Left lung (tissue), 10 donors: ENCODE measurements around the gene ZSCAN10. TPM values are rescaled to one million over a fixed set of nuclear protein-coding genes. Genes with fewer than 3 reads are reported as not detected.

ENCODE experiments used
- ATAC-seq: fragments of 200-7000 bp; cut with Tn5 transposase; one replicate; pipeline ENCODE4 v1.9.1; 2020; ENCODE audit warnings: moderate library complexity
- DNase-seq, 4 donors: peaks; one replicate each; pipeline ENCODE4 v3.0.0-alpha.2; 2013 to 2020
- H3K27ac ChIP-seq, 2 donors: fragments of 200-600 bp; sonication (generic) in 1 of 2; one replicate each; pipeline versions ENCODE4 v1.5.0 to v1.8.0; 2020 to 2021
- H3K27me3 ChIP-seq, 2 donors: fragments of 200-600 bp; sonication (generic) in 1 of 2; one replicate each; pipeline versions ENCODE4 v1.5.0 to v1.8.0; 2020 to 2021
- H3K36me3 ChIP-seq, 2 donors: fragments of 200-600 bp; sonication (generic) in 1 of 2; one replicate each; pipeline versions ENCODE4 v1.5.0 to v1.8.0; 2020 to 2021
- H3K4me1 ChIP-seq, 2 donors: fragments of 200-600 bp; one replicate each; pipeline ENCODE4 v1.8.0; 2021
- H3K4me3 ChIP-seq, 2 donors: fragments of 200-600 bp; sonication (generic) in 1 of 2; one replicate each; pipeline versions ENCODE4 v1.5.0 to v1.8.0; 2020 to 2021; ENCODE audit warnings: mild to moderate bottlenecking in 1 of 2
- H3K9me3 ChIP-seq, 2 donors: fragments of 200-600 bp; sonication (generic) in 1 of 2; one replicate each; pipeline versions ENCODE4 v1.5.0 to v1.8.0; 2020 to 2021
- CTCF ChIP-seq, 2 donors: fragments of 200-600 bp; sonication (generic) in 1 of 2; IDR thresholded peaks; one replicate each; pipeline versions ENCODE4 v1.5.0 to v1.8.0; 2021; ENCODE audit warnings: antibody characterized with exemption in 2 of 2
- intact Hi-C, 2 donors: fragments of 100-400 bp; cut with DNase I; formaldehyde crosslinking; loops; one replicate each; pipeline versions ENCODE4 v1.11.2 to v1.14.2; 2022
- polyA plus RNA-seq, 6 donors: library from polyadenylated mRNA; unstranded; fragments of 120-200 nt; gene quantifications; one replicate each; pipeline ENCODE4 v1.2.1, GENCODE V29; 2013; ENCODE audit not compliant: insufficient read length in 6 of 6
- total RNA-seq, 2 donors: library from RNA; stranded (reverse); fragmentation: NEBNext Ultra II Directional; extraction: Animal tissue kit (Norgen Biotek cat#: 25700); gene quantifications; one replicate each; pipeline ENCODE4 v1.2.1, GENCODE V29; 2021
- donor health status: DM: no; HTN: yes; CAD: no.
- donor health status: DM: no; HTN: no; CAD: no.

ZSCAN10 gene
- total and polyA plus RNA-seq, 8 donors = 0.13 TPM; not detected in 7

GRCh38 chr16:3099395-3099731 lies 269 bp upstream of the ZSCAN10 start:
- intact Hi-C loops = no loop called here

GRCh38 chr16:3097266-3097665 lies 1.8 kb downstream of the ZSCAN10 start:
- no peak overlapping the region for H3K4me3 ChIP-seq
- intact Hi-C loops = no loop called here

More at GRCh38 chr16:3099395-3099731, 269 bp upstream of the ZSCAN10 start:
- no peaks in the 10 kb centered on the region for H3K36me3 ChIP-seq
- ATAC-seq (no peak), DNase-seq (no peak)
- no peaks in the 10 kb centered on the region for H3K27me3 ChIP-seq
- H3K27ac ChIP-seq = peak overlapping the region in 1 of 2 donors; percentile 60
- no peak for TF ChIP-seq CTCF (IDR thresholded peaks at IDR 0.05)
- no peaks in the 10 kb centered on the region for H3K9me3 ChIP-seq
- peaks cover 10 to 45% of the 10 kb centered on the region in 2 donors for H3K4me1 ChIP-seq
- no peak overlapping the region for H3K4me3 ChIP-seq

GRCh38 chr16:3096362-3096761 lies 2.7 kb downstream of the ZSCAN10 start:
- Histone ChIP-seq H3K27ac (peak overlapping the region in 1 of 2 donors; percentile 2), H3K27me3 (no peaks in the 10 kb centered on the region), H3K9me3 (no peaks in the 10 kb centered on the region), H3K4me3 (no peak overlapping the region), H3K36me3 (no peaks in the 10 kb centered on the region), H3K4me1 (peaks cover 10 to 36% of the 10 kb centered on the region in 2 donors)
- intact Hi-C loops = no loop called here
- no peak for ATAC-seq
- no peak for TF ChIP-seq CTCF (IDR thresholded peaks at IDR 0.05)
- no peak for DNase-seq

More at GRCh38 chr16:3097266-3097665, 1.8 kb downstream of the ZSCAN10 start:
- no peak for TF ChIP-seq CTCF (IDR thresholded peaks at IDR 0.05)
- H3K4me1 ChIP-seq = peaks cover 10 to 45% of the 10 kb centered on the region in 2 donors
- no peaks in the 10 kb centered on the region for H3K36me3 ChIP-seq
- no peaks in the 10 kb centered on the region for H3K9me3 ChIP-seq
- no peak for ATAC-seq
- H3K27ac ChIP-seq = no peak overlapping the region
- no peak for DNase-seq
- no peaks in the 10 kb centered on the region for H3K27me3 ChIP-seq

GRCh38 chr16:3095869-3096268 lies 3.2 kb downstream of the ZSCAN10 start:
- no peaks in the 10 kb centered on the region for H3K9me3 ChIP-seq
- peak in 1 of 2 donors; percentile 11 for TF ChIP-seq CTCF (IDR thresholded peaks at IDR 0.05)
- ATAC-seq (peak; percentile 24), DNase-seq (peak in 1 of 4 donors; percentile 64)
- no peaks in the 10 kb centered on the region for H3K27me3 ChIP-seq
- intact Hi-C loops = no loop called here
- no peaks in the 10 kb centered on the region for H3K36me3 ChIP-seq
- peaks cover 7 to 31% of the 10 kb centered on the region in 2 donors for H3K4me1 ChIP-seq
- H3K4me3 ChIP-seq = no peak overlapping the region
- H3K27ac ChIP-seq = peak overlapping the region in 1 of 2 donors; percentile 2

GRCh38 chr16:3094289-3095027 lies 4.6 kb downstream of the ZSCAN10 start:
- intact Hi-C loops = no loop called here
- no peaks in the 10 kb centered on the region for H3K36me3 ChIP-seq
- no peak overlapping the region for H3K27ac ChIP-seq
- H3K27me3 ChIP-seq = no peaks in the 10 kb centered on the region
- DNase-seq = no peak
- peak; percentile 63 for ATAC-seq
- H3K9me3 ChIP-seq = no peaks in the 10 kb centered on the region
- H3K4me3 ChIP-seq = no peak overlapping the region
- H3K4me1 ChIP-seq = peaks cover 0 to 19% of the 10 kb centered on the region in 2 donors
- TF ChIP-seq CTCF (IDR thresholded peaks at IDR 0.05) = peak; percentile 38 to 44
